COLO829 (cell line): ENCODE results near the gene CROCC.
A peak's percentile ranks its signal among the peaks of the same experiment; 100 is the strongest.

ENCODE experiments used
- DNase-seq: peaks from one replicate; pipeline ENCODE4 v3.0.0; 2012; ENCODE audit warnings: low spot score

CROCC gene

GRCh38 chr1:17012775-17013490 is 91.2 kb downstream of the CROCC start:
- no peak for DNase-seq

GRCh38 chr1:17013491-17014320 is 92.0 kb downstream of the CROCC start:
- no peak for DNase-seq

GRCh38 chr1:17014671-17015567 is 93.2 kb downstream of the CROCC start:
- no peak for DNase-seq

GRCh38 chr1:17016317-17016661 is 94.6 kb downstream of the CROCC start:
- peak; percentile 68 for DNase-seq

GRCh38 chr1:17017435-17017834 is 95.7 kb downstream of the CROCC start:
- no peak for DNase-seq

- no peak for DNase-seq
Observed at GRCh38 chr1:17018849-17019248, 97.1 kb downstream of the CROCC start.

GRCh38 chr1:17020502-17020901 is 98.8 kb downstream of the CROCC start:
- DNase-seq = no peak

- DNase-seq = no peak
Observed at GRCh38 chr1:17021896-17022295, 100.2 kb downstream of the CROCC start.
